H9 (cell line): ENCODE data around the gene ZDHHC12. TPM values are rescaled to one million over a fixed set of nuclear protein-coding genes. Genes with fewer than 3 reads are reported as not detected.

Source experiments
- DNase-seq: peaks from one replicate; pipeline ENCODE4 v3.0.0-alpha.2; 2017
- H2AFZ ChIP-seq: one replicate; pipeline ENCODE4 v1.6.1; 2013; ENCODE audit warnings: mild to moderate bottlenecking, low read length, control low read depth, moderate library complexity
- H2AK5ac ChIP-seq: 2 replicates; pipeline ENCODE4 v1.6.1; 2013; ENCODE audit warnings: low read length, control low read depth, mixed read lengths; ENCODE audit not compliant: insufficient read length
- H2BK120ac ChIP-seq: one replicate; pipeline ENCODE4 v1.6.1; 2013; ENCODE audit warnings: low read depth, mild to moderate bottlenecking, low read length, control low read depth, inconsistent platforms; ENCODE audit not compliant: poor library complexity, severe bottlenecking
- H2BK12ac ChIP-seq: 2 replicates; pipeline ENCODE4 v1.6.1; 2013; ENCODE audit warnings: low read length, control low read depth, mixed read lengths, low read depth; ENCODE audit not compliant: insufficient read length
- H2BK15ac ChIP-seq: 2 replicates; pipeline ENCODE4 v1.6.1; 2013; ENCODE audit warnings: low read depth, low read length, control low read depth
- H2BK20ac ChIP-seq: one replicate; pipeline ENCODE4 v1.6.1; 2013; ENCODE audit warnings: low read depth, mild to moderate bottlenecking, low read length, control low read depth, inconsistent platforms; ENCODE audit not compliant: poor library complexity, severe bottlenecking
- H2BK5ac ChIP-seq: 2 replicates; pipeline ENCODE4 v1.6.1; 2013; ENCODE audit warnings: low read length, control low read depth, mixed read lengths; ENCODE audit not compliant: insufficient read length
- H3K14ac ChIP-seq: 2 replicates; pipeline ENCODE4 v1.6.1; 2013; ENCODE audit warnings: low read length, control low read depth; ENCODE audit not compliant: insufficient read depth
- H3K18ac ChIP-seq: 2 replicates; pipeline ENCODE4 v1.6.1; 2013; ENCODE audit warnings: low read depth, mild to moderate bottlenecking, mixed read lengths, low read length, control low read depth; ENCODE audit not compliant: insufficient read length
- H3K23ac ChIP-seq: 2 replicates; pipeline ENCODE4 v1.6.1; 2013; ENCODE audit warnings: low read length, control low read depth, mixed read lengths, low read depth; ENCODE audit not compliant: insufficient read length
- H3K23me2 ChIP-seq: 2 replicates; pipeline ENCODE4 v1.6.1; 2013; ENCODE audit warnings: low read depth, mild to moderate bottlenecking, mixed read lengths, low read length, control low read depth; ENCODE audit not compliant: insufficient read length, poor library complexity, severe bottlenecking
- H3K27ac ChIP-seq: 2 replicates; pipeline ENCODE4 v1.5.1; 2013; ENCODE audit warnings: low read length, control low read depth, mixed read lengths, low read depth; ENCODE audit not compliant: insufficient read length
- H3K27me3 ChIP-seq: 2 replicates; pipeline ENCODE4 v1.6.1; 2013; ENCODE audit warnings: low read length, control low read depth, inconsistent platforms; ENCODE audit not compliant: insufficient read depth
- H3K4ac ChIP-seq: 2 replicates; pipeline ENCODE4 v1.6.1; 2013; ENCODE audit warnings: low read depth, mild to moderate bottlenecking, control low read depth, inconsistent platforms, low read length, moderate library complexity
- H3K4me1 ChIP-seq: 2 replicates; pipeline ENCODE4 v1.6.1; 2013; ENCODE audit warnings: low read length, control low read depth, inconsistent platforms; ENCODE audit not compliant: insufficient read depth
- H3K4me2 ChIP-seq: 2 replicates; pipeline ENCODE4 v1.6.1; 2013; ENCODE audit warnings: low read length, control low read depth, mixed read lengths; ENCODE audit not compliant: insufficient read length, insufficient read depth
- H3K56ac ChIP-seq: 2 replicates; pipeline ENCODE4 v1.6.1; 2013; ENCODE audit warnings: low read depth, mild to moderate bottlenecking, mixed read lengths, low read length, control low read depth; ENCODE audit not compliant: insufficient read length
- H3K79me1 ChIP-seq: 2 replicates; pipeline ENCODE4 v1.6.1; 2013; ENCODE audit warnings: low read depth, mild to moderate bottlenecking, moderate library complexity, low read length, control low read depth, inconsistent platforms; ENCODE audit not compliant: insufficient read depth, poor library complexity, severe bottlenecking
- H3K79me2 ChIP-seq: 2 replicates; pipeline ENCODE4 v1.6.1; 2013; ENCODE audit warnings: low read length, control low read depth, inconsistent platforms; ENCODE audit not compliant: insufficient read depth
- H3K9ac ChIP-seq: 2 replicates; pipeline ENCODE4 v1.6.1; 2013; ENCODE audit warnings: low read length, control low read depth, mixed read lengths; ENCODE audit not compliant: insufficient read length; ENCODE audit errors: extremely low read depth
- H3K9me3 ChIP-seq: one replicate; pipeline ENCODE4 v1.6.1; 2013; ENCODE audit warnings: low read depth, low read length, inconsistent platforms; ENCODE audit not compliant: control insufficient read depth
- H3T11ph ChIP-seq: one replicate; pipeline ENCODE4 v1.6.1; 2013; ENCODE audit warnings: mild to moderate bottlenecking, low read length, control low read depth, inconsistent platforms
- H4K20me1 ChIP-seq: one replicate; pipeline ENCODE4 v1.6.1; 2013; ENCODE audit not compliant: control insufficient read depth, insufficient read length, insufficient read depth
- H4K5ac ChIP-seq: 2 replicates; pipeline ENCODE4 v1.6.1; 2013; ENCODE audit warnings: low read depth, mild to moderate bottlenecking, mixed read lengths, low read length, control low read depth; ENCODE audit not compliant: insufficient read length
- H4K8ac ChIP-seq: replicated peaks from 2 replicates; pipeline ENCODE4 v1.6.1; 2013; ENCODE audit warnings: low read length, control low read depth, mixed read lengths, low read depth; ENCODE audit not compliant: insufficient read length
- H4K91ac ChIP-seq: 2 replicates; pipeline ENCODE4 v1.6.1; 2013; ENCODE audit warnings: low read depth, mild to moderate bottlenecking, moderate library complexity, mixed read lengths, low read length, control low read depth; ENCODE audit not compliant: insufficient read length
- H3K27ac Mint-ChIP-seq, 3 experiments: 2 replicates in 2 of 3; 3 replicates in 1 of 3; pipeline ENCODE4 v1.8.0; 2020 to 2021; ENCODE audit warnings: mixed read lengths in 3 of 3, mild to moderate bottlenecking in 1 of 3, moderate library complexity in 1 of 3
- H3K27me3 Mint-ChIP-seq: 2 replicates; pipeline ENCODE4 v1.8.0; 2021; ENCODE audit warnings: low read depth, mild to moderate bottlenecking, moderate library complexity, mixed read lengths
- H3K36me3 Mint-ChIP-seq, 3 experiments: 2 replicates in 2 of 3; 3 replicates in 1 of 3; pipeline ENCODE4 v1.8.0; 2020 to 2021; ENCODE audit warnings: low read depth in 3 of 3, mixed read lengths in 3 of 3; ENCODE audit not compliant: insufficient read depth in 1 of 3
- H3K4me1 Mint-ChIP-seq, 2 experiments: 2 replicates each; pipeline ENCODE4 v1.8.0; 2020; ENCODE audit warnings: mixed read lengths in 2 of 2
- H3K4me3 Mint-ChIP-seq, 2 experiments: 2 replicates in 1 of 2; 3 replicates in 1 of 2; pipeline ENCODE4 v1.8.0; 2020 to 2021; ENCODE audit warnings: mild to moderate bottlenecking in 2 of 2, mixed read lengths in 2 of 2, moderate library complexity in 1 of 2
- H3K9me3 Mint-ChIP-seq, 2 experiments: 2 replicates in 1 of 2; 3 replicates in 1 of 2; pipeline ENCODE4 v1.8.0; 2020; ENCODE audit warnings: mild to moderate bottlenecking in 2 of 2, mixed read lengths in 2 of 2, moderate library complexity in 1 of 2
- WGBS: extraction: QIAGEN DNeasy Blood & Tissue Kit; methylation state at CpG from one replicate; pipeline ENCODE4 v1.1.7; 2013; ENCODE audit warnings: missing lambda C conversion rate, low lambda C conversion rate, mixed read lengths; ENCODE audit not compliant: insufficient read length; ENCODE audit errors: extremely low coverage; 5-methylcytosine and 5-hydroxymethylcytosine counted together
- total RNA-seq: library from RNA; stranded (reverse); gene quantifications from 2 replicates; pipeline ENCODE4 v1.2.1, GENCODE V29; 2021
- TF ChIP-seq, protein P1 (sequence below): fragments of 200-600 bp; sonication (generic); conservative IDR thresholded peaks from 3 replicates; pipeline ENCODE4 v1.8.0; 2021; ENCODE audit warnings: antibody characterized with exemption, mild to moderate bottlenecking

The ZDHHC12 gene
- total RNA-seq, 1 experiment from 2014 or later = 42.8 TPM

DNA sequence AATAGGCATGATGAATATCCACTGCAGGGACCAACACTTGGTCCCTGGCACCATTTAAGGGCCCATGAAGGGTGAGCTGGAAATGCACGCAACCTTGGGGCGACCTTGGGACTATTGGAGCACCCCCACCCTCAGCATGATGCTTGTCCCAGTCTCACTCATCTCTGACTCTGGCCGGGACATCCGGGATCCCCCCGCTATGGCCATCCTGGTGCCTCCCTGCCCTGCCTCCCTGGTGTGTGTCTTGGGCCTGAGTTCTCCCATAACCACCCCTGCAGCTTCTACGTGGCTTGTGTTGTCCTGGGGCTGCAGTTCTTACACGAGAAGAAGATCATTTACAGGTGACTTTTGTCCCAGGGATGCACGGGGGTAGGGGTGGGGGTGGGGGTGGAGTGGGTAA is 5.9 kb downstream of the ZDHHC12 start:
- H3K27me3 ChIP-seq = no peaks in the 10 kb centered on the region
- Mint-ChIP-seq H3K27ac (peak overlapping the region in 1 of 3 experiments; percentile 88; a peak in 1 of 7 replicates), H3K4me1 (peaks cover 9% of the 10 kb centered on the region in 2 experiments), H3K9me3 (no peaks in the 10 kb centered on the region; a peak in 1 of 5 replicates), H3K27me3 (no peaks in the 10 kb centered on the region; the same call in 1 of the 2 replicates), H3K36me3 (peaks cover 6 to 54% (median 36%) of the 10 kb centered on the region in 3 experiments; a peak in 6 of 7 replicates), H3K4me3 (no peak overlapping the region)
- no peak overlapping the region for H3K23ac ChIP-seq
- H4K20me1 ChIP-seq = no peaks in the 10 kb centered on the region
- H3K23me2 ChIP-seq = no peaks in the 10 kb centered on the region
- no peak overlapping the region for H2BK15ac ChIP-seq
- no peak overlapping the region for H4K8ac ChIP-seq
- H3K79me2 ChIP-seq = no peaks in the 10 kb centered on the region
- H2AFZ ChIP-seq = no peak overlapping the region
- H2BK120ac ChIP-seq = no peak overlapping the region
- no peak overlapping the region for H2BK5ac ChIP-seq
- no peak overlapping the region for H2BK20ac ChIP-seq
- no peaks in the 10 kb centered on the region; the same call in 1 of the 2 replicates for H3K4me1 ChIP-seq
- no peak for DNase-seq
- no peak overlapping the region for H3K14ac ChIP-seq
- H3K79me1 ChIP-seq = no peaks in the 10 kb centered on the region
- no peak overlapping the region for H2BK12ac ChIP-seq
- H3K9me3 ChIP-seq = no peaks in the 10 kb centered on the region
- no peak overlapping the region for H4K5ac ChIP-seq
- H3T11ph ChIP-seq = no peak overlapping the region
- WGBS = no CpG with 5 or more reads among the region's 8 CpGs
- TF ChIP-seq, protein P1, sequence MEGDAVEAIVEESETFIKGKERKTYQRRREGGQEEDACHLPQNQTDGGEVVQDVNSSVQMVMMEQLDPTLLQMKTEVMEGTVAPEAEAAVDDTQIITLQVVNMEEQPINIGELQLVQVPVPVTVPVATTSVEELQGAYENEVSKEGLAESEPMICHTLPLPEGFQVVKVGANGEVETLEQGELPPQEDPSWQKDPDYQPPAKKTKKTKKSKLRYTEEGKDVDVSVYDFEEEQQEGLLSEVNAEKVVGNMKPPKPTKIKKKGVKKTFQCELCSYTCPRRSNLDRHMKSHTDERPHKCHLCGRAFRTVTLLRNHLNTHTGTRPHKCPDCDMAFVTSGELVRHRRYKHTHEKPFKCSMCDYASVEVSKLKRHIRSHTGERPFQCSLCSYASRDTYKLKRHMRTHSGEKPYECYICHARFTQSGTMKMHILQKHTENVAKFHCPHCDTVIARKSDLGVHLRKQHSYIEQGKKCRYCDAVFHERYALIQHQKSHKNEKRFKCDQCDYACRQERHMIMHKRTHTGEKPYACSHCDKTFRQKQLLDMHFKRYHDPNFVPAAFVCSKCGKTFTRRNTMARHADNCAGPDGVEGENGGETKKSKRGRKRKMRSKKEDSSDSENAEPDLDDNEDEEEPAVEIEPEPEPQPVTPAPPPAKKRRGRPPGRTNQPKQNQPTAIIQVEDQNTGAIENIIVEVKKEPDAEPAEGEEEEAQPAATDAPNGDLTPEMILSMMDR = no peak
- H4K91ac ChIP-seq = no peak overlapping the region
- H3K4me2 ChIP-seq = no peak overlapping the region
- no peak overlapping the region for H3K9ac ChIP-seq
- H3K18ac ChIP-seq = no peak overlapping the region
- H3K56ac ChIP-seq = no peak overlapping the region
- H3K27ac ChIP-seq = no peak overlapping the region
- no peak overlapping the region for H3K4ac ChIP-seq
- H2AK5ac ChIP-seq = no peak overlapping the region
